Stomach (tissue), 4 donors: ENCODE results near the gene SYT12.

Experiments
- EP300 ChIP-seq: sonication (generic); formaldehyde crosslinking; IDR thresholded peaks from one replicate; pipeline ENCODE4 v1.6.1; 2017; ENCODE audit warnings: antibody characterized with exemption
- POLR2A ChIP-seq, 4 donors: fragments of 450-650 bp; IDR thresholded peaks; one replicate each; pipeline ENCODE4 v1.6.1; 2016; ENCODE audit warnings: antibody characterized with exemption in 4 of 4, control low read depth in 2 of 4, mild to moderate bottlenecking in 1 of 4, moderate library complexity in 1 of 4
- POLR2AphosphoS5 ChIP-seq, 3 donors: sonication (generic); formaldehyde crosslinking; IDR thresholded peaks; one replicate each; pipeline ENCODE4 v1.6.1; 2016; ENCODE audit warnings: antibody characterized with exemption in 3 of 3
- TF ChIP-seq, protein P1 (sequence below), 7 experiments: fragments of 450-650 bp in 4 of 7; fragments of 200-600 bp in 3 of 7; sonication (generic) in 3 of 7; IDR thresholded peaks; one replicate each; pipeline ENCODE4 v1.5.1; 2016 to 2019; ENCODE audit warnings: antibody characterized with exemption in 7 of 7, control low read depth in 2 of 7, mild to moderate bottlenecking in 1 of 7

DNA sequence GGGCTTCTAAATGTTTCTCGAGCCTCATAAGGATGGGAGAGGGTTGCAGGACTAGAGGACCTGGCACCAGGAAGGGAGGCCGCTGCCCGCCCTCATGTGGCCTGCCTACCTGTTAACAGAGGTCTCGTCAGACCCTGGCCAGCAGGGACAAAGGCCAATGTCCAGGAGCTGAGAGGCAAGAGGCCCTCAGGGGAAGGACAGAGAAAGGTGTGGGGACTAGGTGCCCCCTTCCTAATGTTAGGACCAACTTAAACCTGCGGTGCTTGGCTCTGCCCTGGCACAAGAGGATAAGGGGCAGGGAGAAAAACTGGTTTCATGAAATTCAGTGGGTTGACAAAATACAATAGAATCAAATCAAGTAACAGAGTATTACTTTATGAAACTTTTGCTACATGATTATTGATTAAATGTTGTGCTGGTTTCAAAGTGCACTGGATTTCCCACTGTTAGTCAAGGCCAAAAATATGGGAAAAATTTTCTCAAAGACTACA lies 20.0 kb upstream of the SYT12 start:
- TF ChIP-seq, protein P1, sequence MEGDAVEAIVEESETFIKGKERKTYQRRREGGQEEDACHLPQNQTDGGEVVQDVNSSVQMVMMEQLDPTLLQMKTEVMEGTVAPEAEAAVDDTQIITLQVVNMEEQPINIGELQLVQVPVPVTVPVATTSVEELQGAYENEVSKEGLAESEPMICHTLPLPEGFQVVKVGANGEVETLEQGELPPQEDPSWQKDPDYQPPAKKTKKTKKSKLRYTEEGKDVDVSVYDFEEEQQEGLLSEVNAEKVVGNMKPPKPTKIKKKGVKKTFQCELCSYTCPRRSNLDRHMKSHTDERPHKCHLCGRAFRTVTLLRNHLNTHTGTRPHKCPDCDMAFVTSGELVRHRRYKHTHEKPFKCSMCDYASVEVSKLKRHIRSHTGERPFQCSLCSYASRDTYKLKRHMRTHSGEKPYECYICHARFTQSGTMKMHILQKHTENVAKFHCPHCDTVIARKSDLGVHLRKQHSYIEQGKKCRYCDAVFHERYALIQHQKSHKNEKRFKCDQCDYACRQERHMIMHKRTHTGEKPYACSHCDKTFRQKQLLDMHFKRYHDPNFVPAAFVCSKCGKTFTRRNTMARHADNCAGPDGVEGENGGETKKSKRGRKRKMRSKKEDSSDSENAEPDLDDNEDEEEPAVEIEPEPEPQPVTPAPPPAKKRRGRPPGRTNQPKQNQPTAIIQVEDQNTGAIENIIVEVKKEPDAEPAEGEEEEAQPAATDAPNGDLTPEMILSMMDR (IDR thresholded peaks at IDR 0.05), result no peak
- TF ChIP-seq POLR2A (IDR thresholded peaks at IDR 0.05), result no peak
- TF ChIP-seq EP300, result no peak
- no peak for TF ChIP-seq POLR2AphosphoS5 (IDR thresholded peaks at IDR 0.05)
